Stomach (tissue), 4 donors: Measurements from ENCODE around the gene ERRFI1.

Experiments used
- EP300 ChIP-seq: sonication (generic); formaldehyde crosslinking; IDR thresholded peaks from one replicate; pipeline ENCODE4 v1.6.1; 2017; ENCODE audit warnings: antibody characterized with exemption
- TF ChIP-seq, protein P1 (sequence below), 7 experiments: fragments of 450-650 bp in 4 of 7; fragments of 200-600 bp in 3 of 7; sonication (generic) in 3 of 7; IDR thresholded peaks; one replicate each; pipeline ENCODE4 v1.5.1; 2016 to 2019; ENCODE audit warnings: antibody characterized with exemption in 7 of 7, control low read depth in 2 of 7, mild to moderate bottlenecking in 1 of 7

DNA sequence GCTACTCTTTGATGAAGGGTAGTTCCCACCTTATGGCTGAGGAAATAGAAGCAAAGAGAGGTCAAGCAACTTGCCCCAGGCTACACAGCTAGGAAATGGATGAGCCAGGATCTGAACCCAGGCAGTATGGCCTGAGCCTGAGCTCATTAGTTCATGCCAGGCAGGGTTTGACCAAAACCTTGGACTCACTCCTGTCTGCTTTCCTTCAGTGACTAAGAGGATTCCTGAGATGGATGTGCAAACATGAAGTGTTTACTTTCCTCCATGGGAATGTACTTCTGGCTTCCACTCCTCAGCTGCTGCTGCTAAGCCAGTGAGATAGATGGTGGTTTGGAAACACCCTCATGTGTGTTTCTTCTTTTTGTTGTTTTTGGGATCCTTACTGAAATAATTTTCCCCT is 35.1 kb upstream of the ERRFI1 start:
- TF ChIP-seq, protein P1, sequence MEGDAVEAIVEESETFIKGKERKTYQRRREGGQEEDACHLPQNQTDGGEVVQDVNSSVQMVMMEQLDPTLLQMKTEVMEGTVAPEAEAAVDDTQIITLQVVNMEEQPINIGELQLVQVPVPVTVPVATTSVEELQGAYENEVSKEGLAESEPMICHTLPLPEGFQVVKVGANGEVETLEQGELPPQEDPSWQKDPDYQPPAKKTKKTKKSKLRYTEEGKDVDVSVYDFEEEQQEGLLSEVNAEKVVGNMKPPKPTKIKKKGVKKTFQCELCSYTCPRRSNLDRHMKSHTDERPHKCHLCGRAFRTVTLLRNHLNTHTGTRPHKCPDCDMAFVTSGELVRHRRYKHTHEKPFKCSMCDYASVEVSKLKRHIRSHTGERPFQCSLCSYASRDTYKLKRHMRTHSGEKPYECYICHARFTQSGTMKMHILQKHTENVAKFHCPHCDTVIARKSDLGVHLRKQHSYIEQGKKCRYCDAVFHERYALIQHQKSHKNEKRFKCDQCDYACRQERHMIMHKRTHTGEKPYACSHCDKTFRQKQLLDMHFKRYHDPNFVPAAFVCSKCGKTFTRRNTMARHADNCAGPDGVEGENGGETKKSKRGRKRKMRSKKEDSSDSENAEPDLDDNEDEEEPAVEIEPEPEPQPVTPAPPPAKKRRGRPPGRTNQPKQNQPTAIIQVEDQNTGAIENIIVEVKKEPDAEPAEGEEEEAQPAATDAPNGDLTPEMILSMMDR (IDR thresholded peaks at IDR 0.05): no peak
- TF ChIP-seq EP300: no peak
